Measurements from ENCODE around the gene ZNF579.

DNA sequence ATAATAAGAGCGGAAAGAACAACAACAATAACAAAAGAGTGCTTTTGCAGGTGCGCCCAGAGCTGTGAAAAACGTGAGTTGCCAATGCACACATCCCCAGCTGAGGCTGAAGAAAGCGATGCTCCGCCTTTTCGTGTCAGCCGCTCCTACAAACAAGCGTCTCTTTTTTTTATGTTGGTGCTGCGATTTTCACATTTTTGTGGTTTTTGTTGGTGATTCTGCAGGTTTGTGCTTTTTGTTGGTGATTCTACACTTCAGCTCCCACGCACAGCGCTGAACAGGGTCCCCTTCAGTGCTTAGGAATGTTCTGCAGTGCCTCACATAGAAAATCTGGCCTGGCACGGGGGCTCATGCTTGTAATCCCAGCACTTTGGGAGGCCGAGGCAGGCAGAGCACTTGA, 28.0 kb downstream of the ZNF579 start:
- no peak for TF ChIP-seq TAF1 (IDR thresholded peaks at IDR 0.05; ENCODE audit: borderline replicate concordance, insufficient read depth, low read length)
- TF ChIP-seq POLR2AphosphoS5 (IDR thresholded peaks at IDR 0.05; ENCODE audit: low read depth, low read length) = no peak
- no peak for TF ChIP-seq SIN3A (IDR thresholded peaks at IDR 0.05; ENCODE audit: borderline replicate concordance, insufficient read depth, low read length)
- TF ChIP-seq, protein P1, sequence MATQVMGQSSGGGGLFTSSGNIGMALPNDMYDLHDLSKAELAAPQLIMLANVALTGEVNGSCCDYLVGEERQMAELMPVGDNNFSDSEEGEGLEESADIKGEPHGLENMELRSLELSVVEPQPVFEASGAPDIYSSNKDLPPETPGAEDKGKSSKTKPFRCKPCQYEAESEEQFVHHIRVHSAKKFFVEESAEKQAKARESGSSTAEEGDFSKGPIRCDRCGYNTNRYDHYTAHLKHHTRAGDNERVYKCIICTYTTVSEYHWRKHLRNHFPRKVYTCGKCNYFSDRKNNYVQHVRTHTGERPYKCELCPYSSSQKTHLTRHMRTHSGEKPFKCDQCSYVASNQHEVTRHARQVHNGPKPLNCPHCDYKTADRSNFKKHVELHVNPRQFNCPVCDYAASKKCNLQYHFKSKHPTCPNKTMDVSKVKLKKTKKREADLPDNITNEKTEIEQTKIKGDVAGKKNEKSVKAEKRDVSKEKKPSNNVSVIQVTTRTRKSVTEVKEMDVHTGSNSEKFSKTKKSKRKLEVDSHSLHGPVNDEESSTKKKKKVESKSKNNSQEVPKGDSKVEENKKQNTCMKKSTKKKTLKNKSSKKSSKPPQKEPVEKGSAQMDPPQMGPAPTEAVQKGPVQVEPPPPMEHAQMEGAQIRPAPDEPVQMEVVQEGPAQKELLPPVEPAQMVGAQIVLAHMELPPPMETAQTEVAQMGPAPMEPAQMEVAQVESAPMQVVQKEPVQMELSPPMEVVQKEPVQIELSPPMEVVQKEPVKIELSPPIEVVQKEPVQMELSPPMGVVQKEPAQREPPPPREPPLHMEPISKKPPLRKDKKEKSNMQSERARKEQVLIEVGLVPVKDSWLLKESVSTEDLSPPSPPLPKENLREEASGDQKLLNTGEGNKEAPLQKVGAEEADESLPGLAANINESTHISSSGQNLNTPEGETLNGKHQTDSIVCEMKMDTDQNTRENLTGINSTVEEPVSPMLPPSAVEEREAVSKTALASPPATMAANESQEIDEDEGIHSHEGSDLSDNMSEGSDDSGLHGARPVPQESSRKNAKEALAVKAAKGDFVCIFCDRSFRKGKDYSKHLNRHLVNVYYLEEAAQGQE (IDR thresholded peaks at IDR 0.05; ENCODE audit: insufficient read depth in 1 of 2, low read depth in 2 of 2, low read length in 2 of 2) = no peak

Measured in PFSK-1 (cell line).